Caco-2 (cell line): Measurements from ENCODE around the gene OCLN. TPM values are rescaled to one million over a fixed set of nuclear protein-coding genes. Genes with fewer than 3 reads are reported as not detected.

Source experiments
- BruUV-seq: library from RNA; stranded (reverse); fragments of 400-500 nt; replicated peaks from 2 replicates; lab custom pipeline; 2021; lab: Mats Ljungman, UMichigan
- CTCF ChIA-PET: fragments of 300-600 bp; sonication (Branson Sonifier 250); formaldehyde crosslinking; loops from one replicate; lab custom pipeline; 2022; ENCODE audit warnings: antibody characterized with exemption; lab: Charles Lee
- POLR2A ChIA-PET: fragments of 300-600 bp; sonication (Branson Sonifier 250); formaldehyde crosslinking; loops from one replicate; lab custom pipeline; 2022; ENCODE audit warnings: antibody characterized with exemption; lab: Charles Lee
- DNase-seq, 2 experiments: peaks; one replicate each; pipeline versions ENCODE4 v3.0.0 to v3.0.0-alpha.2; 2020 to 2022
- H3K27me3 ChIP-seq: replicated peaks from 2 replicates; pipeline ENCODE4 v1.6.0; 2011; ENCODE audit warnings: low read length; ENCODE audit not compliant: control insufficient read depth, insufficient read depth
- H3K36me3 ChIP-seq: 2 replicates; pipeline ENCODE4 v1.5.1; 2011; ENCODE audit warnings: low read length; ENCODE audit not compliant: control insufficient read depth, insufficient read depth
- H3K4me1 ChIP-seq: fragments of 250-450 bp; sonication (Bioruptor Pico); 2 replicates; pipeline ENCODE4 v1.5.1; 2020; ENCODE audit warnings: mild to moderate bottlenecking
- H3K4me3 ChIP-seq: 2 replicates; pipeline ENCODE4 v1.5.1; 2011; ENCODE audit warnings: low read depth, mild to moderate bottlenecking, control low read depth, low read length
- H3K9me3 ChIP-seq: fragments of 250-450 bp; sonication (Bioruptor Pico); 2 replicates; pipeline ENCODE4 v1.5.1; 2020; ENCODE audit warnings: mild to moderate bottlenecking, moderate library complexity
- H3K27ac Mint-ChIP-seq: one replicate; pipeline ENCODE4 v1.8.0; 2022; ENCODE audit warnings: mixed read lengths; ENCODE audit not compliant: unreplicated experiment
- H3K27me3 Mint-ChIP-seq: one replicate; pipeline ENCODE4 v1.8.0; 2022; ENCODE audit warnings: mixed read lengths; ENCODE audit not compliant: insufficient read depth, unreplicated experiment
- H3K36me3 Mint-ChIP-seq: one replicate; pipeline ENCODE4 v1.8.0; 2022; ENCODE audit warnings: mild to moderate bottlenecking, mixed read lengths; ENCODE audit not compliant: insufficient read depth, unreplicated experiment
- H3K4me1 Mint-ChIP-seq: one replicate; pipeline ENCODE4 v1.8.0; 2022; ENCODE audit warnings: low read depth, mixed read lengths; ENCODE audit not compliant: unreplicated experiment
- H3K4me3 Mint-ChIP-seq: one replicate; pipeline ENCODE4 v1.8.0; 2022; ENCODE audit warnings: mild to moderate bottlenecking, moderate library complexity, mixed read lengths; ENCODE audit not compliant: unreplicated experiment
- H3K9me3 Mint-ChIP-seq: one replicate; pipeline ENCODE4 v1.8.0; 2022; ENCODE audit warnings: mixed read lengths; ENCODE audit not compliant: unreplicated experiment
- CTCF ChIP-seq, 2 experiments: fragments of 200-600 bp in 1 of 2; IDR thresholded peaks; 1 replicate in 1 of 2; 2 replicates in 1 of 2; pipeline versions ENCODE4 v1.5.1 to v1.8.0; 2011 to 2022; ENCODE audit warnings: antibody characterized with exemption in 1 of 2, control low read depth in 1 of 2, inconsistent platforms in 1 of 2, low read depth in 1 of 2, low read length in 1 of 2, mild to moderate bottlenecking in 1 of 2, moderate library complexity in 1 of 2; ENCODE audit not compliant: insufficient read depth in 1 of 2, severe bottlenecking in 1 of 2, unreplicated experiment in 1 of 2
- intact Hi-C: fragments of 100-400 bp; cut with micrococcal nuclease; formaldehyde crosslinking; loops from one replicate; pipeline ENCODE4 v1.10.0; 2022; ENCODE audit not compliant: unreplicated experiment
- total RNA-seq: library from RNA; stranded (reverse); gene quantifications from 2 replicates; pipeline ENCODE4 v1.2.3, GENCODE V29; 2022

Gene OCLN
- total RNA-seq, 1 experiment from 2014 or later = 174 TPM

- H3K4me3 Mint-ChIP-seq = peak overlapping the region; percentile 100
- TF ChIP-seq CTCF (IDR thresholded peaks at IDR 0.05; ENCODE audit: insufficient read depth in 1 of 2, low read depth in 1 of 2, low read length in 1 of 2, severe bottlenecking in 1 of 2, unreplicated experiment in 1 of 2) = no peak
- H3K36me3 ChIP-seq = no peaks in the 10 kb centered on the region
- H3K27me3 ChIP-seq = no peaks in the 10 kb centered on the region
- intact Hi-C loops = loop anchor here (10.0 kb wide), 1 partner anchor 399 kb away; the partner anchor contains the start of gene SLC30A5
- peaks cover 43% of the 10 kb centered on the region for H3K4me1 Mint-ChIP-seq
- CTCF ChIA-PET = no interaction called here
- POLR2A ChIA-PET = interaction anchor here (1.1 kb wide), 1 partner anchor 39 kb away, joined by 13 read pairs; no protein-coding TSS in a partner anchor
- H3K9me3 ChIP-seq = no peaks in the 10 kb centered on the region
- H3K4me1 ChIP-seq = peaks cover 42% of the 10 kb centered on the region
- H3K27me3 Mint-ChIP-seq = no peaks in the 10 kb centered on the region
- peak overlapping the region; percentile 100 for H3K27ac Mint-ChIP-seq
- H3K9me3 Mint-ChIP-seq = no peaks in the 10 kb centered on the region
- peak overlapping the region; percentile 99 for H3K4me3 ChIP-seq
- H3K36me3 Mint-ChIP-seq = peaks cover 41% of the 10 kb centered on the region
- DNase-seq = peak; percentile 70 to 75
- BruUV-seq = no TSS peak
Observed at GRCh38 chr5:69493396-69494133, 975 bp downstream of the OCLN start.

GRCh38 chr5:69494452-69494851 is 1.9 kb downstream of the OCLN start:
- Mint-ChIP-seq H3K4me3 (peak overlapping the region; percentile 100), H3K36me3 (peaks cover 42% of the 10 kb centered on the region), H3K27me3 (no peaks in the 10 kb centered on the region)

More at GRCh38 chr5:69494452-69494851, 1.9 kb downstream of the OCLN start:
- intact Hi-C loops = loop anchor here (10.0 kb wide), 1 partner anchor 400 kb away; the partner anchor contains the start of gene SLC30A5
- no peaks in the 10 kb centered on the region for H3K27me3 ChIP-seq
- peak overlapping the region; percentile 100 for H3K27ac Mint-ChIP-seq
- no peaks in the 10 kb centered on the region for H3K9me3 Mint-ChIP-seq
- TF ChIP-seq CTCF (IDR thresholded peaks at IDR 0.05; ENCODE audit: insufficient read depth in 1 of 2, low read depth in 1 of 2, low read length in 1 of 2, severe bottlenecking in 1 of 2, unreplicated experiment in 1 of 2) = no peak
- CTCF ChIA-PET = no interaction called here
- TSS peak; percentile 17 for BruUV-seq
- no peaks in the 10 kb centered on the region for H3K36me3 ChIP-seq
- no peaks in the 10 kb centered on the region for H3K9me3 ChIP-seq
- DNase-seq = no peak
- H3K4me3 ChIP-seq = peak overlapping the region; percentile 99
- POLR2A ChIA-PET = interaction anchor here (0.6 kb wide), 1 partner anchor 115 kb away, joined by 3 read pairs; no protein-coding TSS in a partner anchor
- H3K4me1 ChIP-seq = peaks cover 43% of the 10 kb centered on the region
- H3K4me1 Mint-ChIP-seq = peaks cover 35% of the 10 kb centered on the region
